IMR-90 (cell line): ENCODE data around the gene ICAM2. TPM values are rescaled to one million over a fixed set of nuclear protein-coding genes. Genes with fewer than 3 reads are reported as not detected.

Source experiments
- ATAC-seq: fragments of 200-7000 bp; cut with Tn5 transposase; 2 replicates; pipeline ENCODE4 v1.9.1; 2020; ENCODE audit warnings: low read depth, mild to moderate bottlenecking, moderate library complexity
- BruUV-seq: library from RNA; stranded (reverse); fragments of 400-500 nt; replicated peaks from 2 replicates; lab custom pipeline; 2021; lab: Mats Ljungman, UMichigan
- CTCF ChIA-PET: fragments of 300-600 bp; formaldehyde crosslinking; extraction: SDS; loops from one replicate; lab custom pipeline; 2021; ENCODE audit warnings: antibody characterized with exemption; lab: Yijun Ruan, JAX
- POLR2A ChIA-PET: fragments of 300-600 bp; sonication (Branson Sonifier 250); formaldehyde crosslinking; loops from one replicate; lab custom pipeline; 2022; ENCODE audit warnings: antibody characterized with exemption; ENCODE audit not compliant: unreplicated experiment; lab: Charles Lee
- DNase-seq: peaks from one replicate; pipeline ENCODE4 v3.0.0; 2013
- H2AFZ ChIP-seq: replicated peaks from 2 replicates; pipeline ENCODE3; 2013; ENCODE audit warnings: low read length, mild to moderate bottlenecking; ENCODE audit not compliant: poor library complexity
- H2AK5ac ChIP-seq: 2 replicates; pipeline ENCODE4 v1.6.1; 2013; ENCODE audit warnings: low read depth, low read length, inconsistent platforms
- H2AK9ac ChIP-seq: replicated peaks from 2 replicates; pipeline ENCODE3; 2013; ENCODE audit warnings: mild to moderate bottlenecking, low read depth, low read length, moderate library complexity; ENCODE audit not compliant: poor library complexity
- H2BK120ac ChIP-seq: 2 replicates; pipeline ENCODE4 v1.6.1; 2013; ENCODE audit warnings: low read depth, low read length, inconsistent platforms
- H2BK15ac ChIP-seq: 3 replicates; pipeline ENCODE4 v1.6.1; 2013; ENCODE audit warnings: low read depth, low read length, inconsistent platforms
- H2BK20ac ChIP-seq: 2 replicates; pipeline ENCODE4 v1.6.1; 2013; ENCODE audit warnings: low read depth, mild to moderate bottlenecking, inconsistent platforms, low read length, moderate library complexity
- H2BK5ac ChIP-seq: 2 replicates; pipeline ENCODE4 v1.6.1; 2013; ENCODE audit warnings: mild to moderate bottlenecking, low read depth, low read length, inconsistent platforms; ENCODE audit not compliant: poor library complexity, severe bottlenecking
- H3K14ac ChIP-seq: replicated peaks from 2 replicates; pipeline ENCODE4 v1.6.1; 2013; ENCODE audit warnings: low read depth, low read length, inconsistent platforms
- H3K18ac ChIP-seq: 2 replicates; pipeline ENCODE4 v1.6.1; 2013; ENCODE audit warnings: low read depth, low read length, control low read depth
- H3K23ac ChIP-seq: 2 replicates; pipeline ENCODE4 v1.6.1; 2013; ENCODE audit warnings: low read depth, low read length, inconsistent platforms
- H3K27ac ChIP-seq: 2 replicates; pipeline ENCODE4 v1.5.1; 2013; ENCODE audit warnings: mild to moderate bottlenecking, control low read depth, low read length; ENCODE audit not compliant: insufficient read depth
- H3K27me3 ChIP-seq: 2 replicates; pipeline ENCODE4 v1.6.1; 2013; ENCODE audit warnings: low read length; ENCODE audit not compliant: control insufficient read depth, insufficient read depth
- H3K36me3 ChIP-seq: 2 replicates; pipeline ENCODE4 v1.6.1; 2013; ENCODE audit warnings: low read length, mixed read lengths; ENCODE audit not compliant: control insufficient read depth, insufficient read depth
- H3K4ac ChIP-seq: 2 replicates; pipeline ENCODE4 v1.6.1; 2013; ENCODE audit warnings: low read depth, low read length, inconsistent platforms
- H3K4me1 ChIP-seq: 2 replicates; pipeline ENCODE4 v1.6.1; 2013; ENCODE audit warnings: low read length, mixed read lengths; ENCODE audit not compliant: control insufficient read depth, insufficient read depth
- H3K4me2 ChIP-seq: 2 replicates; pipeline ENCODE4 v1.6.1; 2013; ENCODE audit warnings: low read depth, mild to moderate bottlenecking, control low read depth, low read length, moderate library complexity
- H3K4me3 ChIP-seq: 2 replicates; pipeline ENCODE4 v1.5.1; 2013; ENCODE audit warnings: low read depth, mild to moderate bottlenecking, control low read depth, low read length, moderate library complexity; ENCODE audit not compliant: insufficient read depth
- H3K56ac ChIP-seq: 2 replicates; pipeline ENCODE4 v1.6.1; 2013; ENCODE audit warnings: low read length, inconsistent platforms; ENCODE audit not compliant: insufficient read depth; ENCODE audit errors: extremely low read depth
- H3K79me1 ChIP-seq, 2 experiments: 2 replicates each; pipeline ENCODE4 v1.6.1; 2013; ENCODE audit warnings: low read length in 2 of 2, inconsistent platforms in 1 of 2, low read depth in 1 of 2
- H3K9ac ChIP-seq: 2 replicates; pipeline ENCODE4 v1.6.1; 2013; ENCODE audit warnings: low read depth, low read length, control low read depth
- H3K9me1 ChIP-seq: 2 replicates; pipeline ENCODE4 v1.6.1; 2013; ENCODE audit warnings: low read length, inconsistent platforms; ENCODE audit not compliant: insufficient read depth
- H3K9me3 ChIP-seq: 2 replicates; pipeline ENCODE4 v1.6.1; 2013; ENCODE audit warnings: low read length; ENCODE audit not compliant: control insufficient read depth, insufficient read depth
- H4K20me1 ChIP-seq: 2 replicates; pipeline ENCODE4 v1.6.1; 2013; ENCODE audit warnings: low read length, inconsistent platforms; ENCODE audit not compliant: insufficient read depth
- H4K5ac ChIP-seq: 2 replicates; pipeline ENCODE4 v1.6.1; 2013; ENCODE audit warnings: mild to moderate bottlenecking, low read depth, low read length, control low read depth
- H4K8ac ChIP-seq, 2 experiments: 2 replicates each; pipeline ENCODE4 v1.6.1; 2013; ENCODE audit warnings: low read depth in 2 of 2, low read length in 2 of 2, control low read depth in 1 of 2, inconsistent platforms in 1 of 2
- H4K91ac ChIP-seq: 2 replicates; pipeline ENCODE4 v1.6.1; 2013; ENCODE audit warnings: low read depth, low read length, inconsistent platforms; ENCODE audit not compliant: insufficient read depth
- BHLHE40 ChIP-seq: fragments of 150-350 bp; IDR thresholded peaks from 2 replicates; pipeline ENCODE4 v1.6.1; 2016; ENCODE audit warnings: mild to moderate bottlenecking, low read depth, low read length
- CEBPB ChIP-seq: IDR thresholded peaks from 2 replicates; pipeline ENCODE4 v1.6.1; 2012; ENCODE audit warnings: low read depth, low read length, improper control_type of control experiment
- CHD1 ChIP-seq: IDR thresholded peaks from 2 replicates; pipeline ENCODE4 v1.6.1; 2012; ENCODE audit warnings: low read depth, low read length, improper control_type of control experiment
- FOS ChIP-seq: fragments of 150-350 bp; IDR thresholded peaks from 2 replicates; pipeline ENCODE4 v1.6.1; 2016; ENCODE audit warnings: low read depth, low read length
- MAFK ChIP-seq: IDR thresholded peaks from 2 replicates; pipeline ENCODE4 v1.6.1; 2012; ENCODE audit warnings: low read depth, low read length, improper control_type of control experiment
- MAZ ChIP-seq: IDR thresholded peaks from 2 replicates; pipeline ENCODE4 v1.6.1; 2012; ENCODE audit warnings: low read depth, mild to moderate bottlenecking, low read length, improper control_type of control experiment, moderate library complexity, borderline replicate concordance
- MXI1 ChIP-seq: IDR thresholded peaks from 2 replicates; pipeline ENCODE4 v1.6.1; 2012; ENCODE audit warnings: low read depth, mild to moderate bottlenecking, low read length, moderate library complexity, borderline replicate concordance
- NFE2L2 ChIP-seq: fragments of 150-350 bp; IDR thresholded peaks from 2 replicates; pipeline ENCODE4 v1.6.1; 2016; ENCODE audit warnings: low read depth, mild to moderate bottlenecking, low read length
- POLR2A ChIP-seq: IDR thresholded peaks from 2 replicates; pipeline ENCODE4 v1.6.1; 2012; ENCODE audit warnings: mild to moderate bottlenecking, low read depth, low read length
- RAD21 ChIP-seq: IDR thresholded peaks from 2 replicates; pipeline ENCODE4 v1.6.1; 2012; ENCODE audit warnings: low read length, improper control_type of control experiment
- RCOR1 ChIP-seq: IDR thresholded peaks from 2 replicates; pipeline ENCODE4 v1.6.1; 2012; ENCODE audit warnings: mild to moderate bottlenecking, low read length, improper control_type of control experiment; ENCODE audit not compliant: insufficient replicate concordance
- RFX5 ChIP-seq: IDR thresholded peaks from 2 replicates; pipeline ENCODE4 v1.8.0; 2012; ENCODE audit warnings: low read depth, mild to moderate bottlenecking, low read length, moderate library complexity
- SMC3 ChIP-seq: fragments of 150-350 bp; IDR thresholded peaks from 2 replicates; pipeline ENCODE4 v1.6.1; 2016; ENCODE audit warnings: low read depth, mild to moderate bottlenecking, antibody characterized with exemption, low read length, moderate library complexity
- WGBS, 2 experiments: methylation state at CpG; one replicate each; pipeline versions ENCODE4 v1.1.5 to v1.1.7; 2013; ENCODE audit warnings: missing lambda C conversion rate in 2 of 2; ENCODE audit not compliant: insufficient read length in 1 of 2; ENCODE audit errors: extremely low coverage in 2 of 2; 5-methylcytosine and 5-hydroxymethylcytosine counted together
- dilution Hi-C: fragments of 300-500 bp; cut with HindIII; formaldehyde crosslinking; loops from one replicate; pipeline ENCODE4 v1.14.3; 2018; ENCODE audit warnings: low sequenced_read_pairs; ENCODE audit not compliant: unreplicated experiment
- in situ Hi-C: fragments of 300-500 bp; cut with MboI; formaldehyde crosslinking; loops from 3 replicates; pipeline ENCODE4 v1.14.3; 2019; ENCODE audit warnings: low sequenced_read_pairs, inconsistent platforms, mixed read lengths
- intact Hi-C: fragments of 100-400 bp; cut with micrococcal nuclease; formaldehyde crosslinking; loops from 2 replicates; pipeline ENCODE4 v1.10.0; 2022
- polyA plus RNA-seq, 3 experiments: library from polyadenylated mRNA; depleted of rRNA; stranded (reverse); fragments of >200 nt; gene quantifications; 2 replicates each; pipeline ENCODE4 v1.2.3, GENCODE V29; 2012; ENCODE audit warnings: low replicate concordance in 1 of 3
- total RNA-seq: library from RNA; depleted of rRNA; stranded (reverse); fragments of >200 nt; gene quantifications from 2 replicates; pipeline ENCODE4 v1.2.3, GENCODE V29; 2012
- TF ChIP-seq, protein P1 (sequence below): fragments of 150-350 bp; IDR thresholded peaks from 2 replicates; pipeline ENCODE4 v1.6.1; 2017; ENCODE audit warnings: mild to moderate bottlenecking, antibody characterized with exemption, low read length, low read depth
- TF ChIP-seq, protein P2 (sequence below): fragments of 150-350 bp; IDR thresholded peaks from 2 replicates; pipeline ENCODE4 v1.6.1; 2016; ENCODE audit warnings: low read depth, mild to moderate bottlenecking, low read length, moderate library complexity, borderline replicate concordance

ICAM2 gene
- total and polyA plus RNA-seq, 2 of the 4 experiments (the other 2 are of a cell fraction): 0.12 TPM; not detected in 1

GRCh38 chr17:63984651-63985386 is 35.6 kb downstream of the ICAM2 start:
- no peak overlapping the region for H3K14ac ChIP-seq
- POLR2A ChIA-PET: interaction anchor here (0.5 kb wide), 1 partner anchor 222 kb away, joined by 17 read pairs; no protein-coding TSS in a partner anchor
- no peak overlapping the region for H2BK5ac ChIP-seq
- H3K4me2 ChIP-seq: no peak overlapping the region
- no peak overlapping the region; the same call in 1 of the 2 replicates for H4K91ac ChIP-seq
- peak overlapping the region; percentile 49; the same call in 1 of the 2 replicates for H2BK120ac ChIP-seq
- in situ Hi-C loops (no loop called here), dilution Hi-C loops (no loop called here), intact Hi-C loops (no loop called here)
- H3K9me3 ChIP-seq: peaks cover 4% of the 10 kb centered on the region
- ATAC-seq (peak; percentile 95), DNase-seq (peak; percentile 91)
- H4K20me1 ChIP-seq: no peaks in the 10 kb centered on the region
- peaks cover 9% of the 10 kb centered on the region; the same call in 1 of the 2 replicates for H3K9me1 ChIP-seq
- H3K27me3 ChIP-seq: peaks cover 7% of the 10 kb centered on the region; the same call in 1 of the 2 replicates
- H4K8ac ChIP-seq: peak overlapping the region in 1 of 2 experiments; percentile 27; a peak in 1 of 4 replicates
- peak overlapping the region; percentile 83; the same call in 1 of the 3 replicates for H2BK15ac ChIP-seq
- H2AK5ac ChIP-seq: no peak overlapping the region
- no peaks in the 10 kb centered on the region for H3K36me3 ChIP-seq
- 0 out of 2 replicates have a peak overlapping the region, but pooled peaks have one; percentile 5 for H3K4ac ChIP-seq
- peak overlapping the region; percentile 77 for H2AK9ac ChIP-seq
- H3K79me1 ChIP-seq: no peaks in the 10 kb centered on the region
- peaks cover 8% of the 10 kb centered on the region; the same call in 1 of the 2 replicates for H3K4me1 ChIP-seq
- WGBS, 2 experiments: 97% methylated on average over 6 of the region's 16 CpGs; no CpG with 5 or more reads in 1 of the 2 experiments
- no peak overlapping the region for H3K18ac ChIP-seq
- H3K23ac ChIP-seq: no peak overlapping the region
- H2BK20ac ChIP-seq: 0 out of 2 replicates have a peak overlapping the region, but pooled peaks have one; percentile 30
- no TSS peak for BruUV-seq
- no peak overlapping the region for H3K56ac ChIP-seq
- H3K9ac ChIP-seq: no peak overlapping the region
- H3K4me3 ChIP-seq: no peak overlapping the region
- no peak overlapping the region for H4K5ac ChIP-seq
- H3K27ac ChIP-seq: no peak overlapping the region
- H2AFZ ChIP-seq: peak overlapping the region; percentile 78
- CTCF ChIA-PET: interaction anchor here (0.6 to 2.0 kb wide), 3 partner anchors 8 to 66 kb away, joined by 3 to 9 read pairs (median 3); partner anchors contain the start of gene GH1
- TF ChIP-seq RCOR1 (no peak), MAFK (no peak), NFE2L2 (no peak; the same call in 1 of the 2 replicates), BHLHE40 (peak; percentile 86; the same call in 1 of the 2 replicates), CEBPB (no peak), MXI1 (no peak), POLR2A (no peak), RAD21 (no peak), SMC3 (no peak), RFX5 (no peak), CHD1 (no peak), FOS (peak; percentile 95), MAZ (peak; percentile 90)
- TF ChIP-seq, protein P1, sequence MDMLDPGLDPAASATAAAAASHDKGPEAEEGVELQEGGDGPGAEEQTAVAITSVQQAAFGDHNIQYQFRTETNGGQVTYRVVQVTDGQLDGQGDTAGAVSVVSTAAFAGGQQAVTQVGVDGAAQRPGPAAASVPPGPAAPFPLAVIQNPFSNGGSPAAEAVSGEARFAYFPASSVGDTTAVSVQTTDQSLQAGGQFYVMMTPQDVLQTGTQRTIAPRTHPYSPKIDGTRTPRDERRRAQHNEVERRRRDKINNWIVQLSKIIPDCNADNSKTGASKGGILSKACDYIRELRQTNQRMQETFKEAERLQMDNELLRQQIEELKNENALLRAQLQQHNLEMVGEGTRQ: no peak
- TF ChIP-seq, protein P2, sequence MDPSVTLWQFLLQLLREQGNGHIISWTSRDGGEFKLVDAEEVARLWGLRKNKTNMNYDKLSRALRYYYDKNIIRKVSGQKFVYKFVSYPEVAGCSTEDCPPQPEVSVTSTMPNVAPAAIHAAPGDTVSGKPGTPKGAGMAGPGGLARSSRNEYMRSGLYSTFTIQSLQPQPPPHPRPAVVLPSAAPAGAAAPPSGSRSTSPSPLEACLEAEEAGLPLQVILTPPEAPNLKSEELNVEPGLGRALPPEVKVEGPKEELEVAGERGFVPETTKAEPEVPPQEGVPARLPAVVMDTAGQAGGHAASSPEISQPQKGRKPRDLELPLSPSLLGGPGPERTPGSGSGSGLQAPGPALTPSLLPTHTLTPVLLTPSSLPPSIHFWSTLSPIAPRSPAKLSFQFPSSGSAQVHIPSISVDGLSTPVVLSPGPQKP: no peak
